Nucleus accumbens (tissue), 56 donors: ENCODE data around the gene FXYD6.

Source experiments
- DNase-seq, 56 donors: peaks; one replicate each; lab custom pipeline; 2025; lab: John Stamatoyannopoulos, UW

Gene FXYD6

DNA sequence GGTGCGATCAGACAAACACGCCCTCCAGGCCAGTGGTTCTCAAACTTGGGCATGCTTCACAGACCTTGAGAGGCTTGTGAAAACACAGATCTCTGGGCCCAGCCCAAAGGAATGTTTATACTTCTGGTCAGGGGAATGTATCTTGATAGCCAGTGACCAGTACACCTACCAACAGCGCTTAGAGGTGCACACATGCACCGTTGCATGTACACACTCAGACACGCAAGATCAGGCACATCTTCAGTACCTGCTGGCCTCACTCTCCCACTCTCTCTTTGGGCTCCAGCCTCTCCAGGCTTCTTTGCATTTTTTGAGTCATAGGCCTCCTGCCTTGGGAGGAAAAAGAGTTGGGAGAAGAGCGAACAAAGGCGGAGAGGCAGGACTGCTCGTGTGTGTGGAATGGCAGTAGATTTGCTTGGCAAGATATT lies 11.7 kb upstream of the FXYD6 start:
- DNase-seq = peak in 5 of 56 donors; percentile 16 to 32 (median 22)

DNA sequence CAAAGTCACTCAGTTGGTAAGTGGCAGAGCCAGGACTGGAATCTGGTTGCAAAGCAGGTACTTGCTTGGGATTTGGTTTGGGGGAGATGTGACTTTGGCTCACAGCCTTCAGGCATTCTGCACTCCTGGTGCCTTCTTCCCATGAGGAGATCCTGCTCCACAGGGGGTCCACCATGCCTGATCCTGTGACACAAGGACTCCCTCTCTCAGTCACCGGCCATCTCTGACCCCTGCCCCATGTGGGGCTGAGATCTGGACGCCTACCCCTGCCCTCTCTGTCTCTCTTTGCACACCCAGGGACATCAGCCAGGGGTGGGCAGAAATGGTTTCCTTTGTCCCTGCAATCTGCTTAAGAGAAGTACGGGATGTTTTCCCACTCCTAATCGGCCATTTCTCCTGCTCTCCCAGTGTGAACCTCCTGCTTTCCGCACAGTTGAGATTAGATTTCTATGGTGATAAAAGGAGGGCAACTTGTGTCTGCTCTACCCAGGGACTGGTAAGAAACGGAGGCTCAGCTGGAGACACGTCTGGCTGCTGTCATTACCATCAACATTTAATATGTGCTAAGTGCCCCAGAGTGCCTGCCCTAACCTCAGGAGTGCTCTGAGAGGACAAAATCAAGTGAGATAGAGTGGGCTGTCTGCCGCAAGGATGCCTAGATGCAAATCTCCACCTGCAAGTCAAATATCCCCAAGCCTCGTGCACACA lies 11.1 kb upstream of the FXYD6 start:
- no peak for DNase-seq

DNA sequence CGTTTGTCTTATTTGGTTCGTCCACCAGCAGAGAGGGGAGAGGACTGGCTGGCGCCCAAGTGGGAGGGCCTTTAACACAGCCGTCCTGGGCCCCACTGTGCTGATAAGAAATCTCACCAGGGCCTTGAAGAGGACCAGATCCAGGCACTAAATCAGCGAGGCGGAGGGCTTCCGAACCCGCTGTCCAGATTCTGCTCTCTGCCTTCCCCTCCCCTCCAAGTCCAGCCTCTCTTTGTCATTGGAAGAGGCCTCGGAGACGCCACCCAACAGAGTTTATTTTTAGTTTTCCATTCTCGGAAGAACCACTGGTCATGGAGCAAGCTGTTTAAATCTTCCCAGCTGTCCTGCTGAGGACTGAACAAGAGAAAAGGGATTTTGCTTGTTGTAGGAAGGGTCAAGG lies 9.3 kb upstream of the FXYD6 start:
- no peak for DNase-seq

DNA sequence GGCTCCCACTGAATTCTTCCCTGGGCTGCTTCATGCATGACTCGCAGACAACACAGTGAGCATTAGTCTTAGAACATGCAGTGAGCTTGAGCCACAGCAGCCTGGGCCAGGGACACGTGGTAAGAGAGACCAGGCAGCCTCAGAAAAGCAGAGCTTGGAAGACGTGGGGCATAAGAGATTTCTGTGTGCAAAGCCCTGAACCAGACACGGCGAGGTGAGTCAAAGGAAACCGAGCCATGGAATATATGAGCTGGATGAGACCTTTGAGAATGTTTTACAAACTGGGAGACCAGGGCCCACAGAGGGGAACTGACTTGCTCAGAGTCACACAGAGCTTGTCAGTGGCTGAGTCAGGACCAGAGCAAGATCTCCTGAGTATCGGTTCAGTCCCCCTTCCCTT lies 8.5 kb upstream of the FXYD6 start:
- no peak for DNase-seq

DNA sequence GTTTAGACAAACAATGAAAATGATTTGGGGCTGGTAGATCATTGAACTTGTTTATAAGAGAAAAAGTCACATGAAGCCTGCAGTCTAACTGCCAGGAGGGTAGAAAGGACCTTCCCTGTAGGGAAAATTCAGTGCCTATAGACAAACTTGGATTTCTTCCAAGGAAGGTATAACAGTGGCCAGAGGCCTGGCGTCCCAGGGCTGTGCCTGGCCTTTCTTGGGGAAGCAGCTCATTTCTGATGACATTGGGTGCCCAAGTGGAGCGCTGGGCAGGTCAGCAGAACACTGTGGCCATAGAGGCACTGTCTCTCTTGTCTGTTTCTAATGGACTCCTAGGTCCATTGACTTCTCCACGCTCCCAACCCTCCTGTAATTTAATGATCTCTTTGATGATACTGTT lies 6.6 kb upstream of the FXYD6 start:
- no peak for DNase-seq

DNA sequence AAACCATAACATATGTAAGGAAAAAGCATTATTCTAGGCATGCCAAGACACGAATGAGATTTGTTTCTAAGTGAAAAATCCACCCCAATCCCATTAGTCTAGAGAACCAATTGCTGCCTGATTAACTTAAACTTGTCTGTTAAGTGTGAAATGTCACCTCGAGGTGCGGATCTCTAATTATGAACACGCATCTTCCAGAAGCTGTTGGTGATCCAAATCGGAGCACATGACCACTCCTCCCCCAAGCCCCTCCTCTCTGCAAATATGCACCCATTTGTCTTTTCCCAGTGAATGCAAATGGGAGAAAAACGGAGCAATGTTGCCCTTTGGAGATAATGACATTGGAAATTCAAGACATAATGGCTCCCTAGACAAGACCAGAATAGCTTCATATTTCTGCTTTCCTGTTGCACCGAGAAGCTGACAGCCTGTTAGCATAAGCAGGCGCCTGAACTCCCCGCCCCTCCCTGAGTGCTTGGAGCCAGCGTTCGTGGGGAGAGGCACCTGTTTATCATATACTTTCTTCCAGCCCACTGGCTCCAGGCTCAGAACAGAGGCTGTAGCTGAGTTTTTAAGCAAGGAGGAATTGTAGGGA lies 6.0 kb upstream of the FXYD6 start:
- peak in 2 of 56 donors; percentile 18 to 26 for DNase-seq

DNA sequence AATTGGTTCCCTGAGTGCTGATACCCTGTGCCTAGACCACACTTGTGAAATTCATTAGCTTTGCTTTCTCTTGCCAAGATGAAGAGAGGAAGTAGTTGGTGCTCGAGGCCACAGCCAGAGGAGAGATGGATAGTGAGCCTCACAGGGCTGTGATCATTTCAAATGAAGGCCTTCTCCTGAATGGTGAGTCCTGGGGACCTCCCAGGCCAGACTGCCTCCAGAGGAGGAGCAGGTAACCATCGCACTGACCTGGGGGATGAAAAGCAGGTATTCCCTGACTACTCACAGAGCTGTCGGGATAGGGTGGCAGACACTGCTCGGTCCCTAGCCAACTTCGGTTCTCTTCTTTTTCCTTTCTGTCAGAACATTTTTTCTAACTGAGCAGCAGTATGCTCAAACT lies 4.8 kb upstream of the FXYD6 start:
- no peak for DNase-seq

DNA sequence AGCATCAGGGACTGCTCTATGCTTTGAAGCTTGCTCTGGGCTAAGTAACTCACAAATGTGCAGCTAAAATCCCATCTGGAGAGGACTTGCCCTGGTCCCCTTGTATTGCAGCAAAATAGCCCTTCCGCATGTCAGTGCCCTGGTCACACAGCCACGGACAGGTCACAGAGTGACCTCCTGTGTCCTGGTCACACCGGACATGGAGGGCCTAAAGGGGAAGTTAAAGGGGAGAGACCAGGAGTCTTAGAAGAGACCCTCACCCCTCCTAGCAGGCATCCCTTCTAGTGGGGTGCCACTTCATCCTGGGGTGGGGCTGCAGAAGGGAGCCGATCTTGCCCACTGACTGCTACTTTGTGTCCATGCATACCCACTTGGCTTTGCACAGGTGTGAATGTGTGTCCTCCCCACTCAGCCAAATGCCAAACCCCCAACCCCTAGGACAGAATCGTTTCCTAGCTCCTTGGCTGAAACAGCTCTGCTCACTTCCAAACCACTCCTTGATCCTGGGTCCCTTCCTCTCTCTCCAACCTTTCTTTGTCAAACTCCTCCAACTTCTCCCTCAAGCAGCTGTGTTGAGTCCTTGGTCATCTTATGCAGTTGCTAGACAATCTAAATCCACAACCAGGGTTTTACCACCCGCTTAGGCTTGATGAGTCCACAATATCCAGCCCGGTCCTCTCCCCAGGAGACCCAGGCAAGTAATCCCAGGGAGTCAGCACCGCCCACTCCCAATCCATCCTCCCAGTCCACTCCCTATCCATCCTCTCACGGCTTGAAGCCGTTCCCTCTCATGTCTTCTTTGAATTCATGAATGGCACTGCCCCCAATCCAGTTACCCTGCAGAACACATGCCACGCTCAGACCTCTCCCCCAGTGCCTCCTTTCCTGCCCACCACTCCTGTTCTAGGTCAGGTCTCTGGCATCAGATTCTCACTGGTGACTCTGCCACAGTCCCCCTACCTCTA lies 3.3 kb upstream of the FXYD6 start:
- DNase-seq = no peak

DNA sequence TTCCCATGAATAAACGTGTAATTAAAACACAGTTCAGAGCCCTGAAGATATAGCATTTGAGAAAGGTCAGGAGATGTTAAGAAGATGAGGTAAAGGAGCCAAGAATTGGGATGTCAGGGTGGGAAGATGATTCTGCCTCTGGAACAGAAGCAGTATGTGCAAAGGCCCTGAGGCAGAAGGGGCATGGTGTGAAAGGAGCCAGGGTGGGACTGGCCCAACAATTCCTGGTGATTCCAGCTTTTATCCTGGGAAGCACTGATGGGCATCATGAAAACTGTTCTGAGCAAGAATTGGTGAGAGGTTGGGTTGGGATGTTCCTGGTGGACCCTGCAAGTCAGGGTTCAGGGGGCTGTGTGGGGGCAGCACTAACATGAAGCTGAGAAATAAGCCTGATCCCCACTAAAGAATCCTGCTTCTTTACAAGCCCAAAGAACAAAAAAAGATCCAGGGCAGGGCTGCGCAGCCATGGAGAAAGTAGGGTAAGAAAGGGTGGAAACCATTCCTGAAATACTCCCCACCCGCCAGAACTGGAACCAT lies 2.5 kb upstream of the FXYD6 start:
- DNase-seq = no peak

DNA sequence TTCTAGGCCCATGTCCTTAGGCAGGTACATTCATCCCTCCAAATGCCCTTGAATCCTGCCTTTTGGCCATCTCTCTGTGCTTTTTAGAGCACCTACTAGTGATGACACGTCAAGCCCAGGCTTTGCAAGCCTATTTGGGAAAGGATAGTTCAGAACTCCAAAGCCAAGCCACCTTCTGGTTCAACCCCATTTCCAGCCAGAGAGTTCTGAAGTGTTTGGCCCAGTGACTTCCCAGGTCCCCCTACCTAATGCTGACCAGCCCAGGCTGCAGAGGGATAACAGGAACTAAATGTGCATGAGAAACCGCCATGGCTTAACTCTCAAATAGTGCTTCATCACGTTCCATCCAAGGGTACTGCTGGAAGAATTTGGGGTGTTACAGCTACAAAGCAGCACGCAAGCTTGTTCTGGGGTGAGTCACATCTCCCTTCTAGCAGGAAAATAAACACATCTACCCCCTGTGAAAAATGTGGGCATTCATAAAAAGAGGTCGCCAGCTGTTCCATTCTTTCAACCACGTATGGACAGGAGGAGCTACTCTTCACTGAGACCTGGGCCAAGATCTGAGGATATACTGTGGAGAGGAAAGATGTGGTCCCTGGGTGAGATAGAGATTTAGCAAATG lies 2.0 kb upstream of the FXYD6 start:
- no peak for DNase-seq

DNA sequence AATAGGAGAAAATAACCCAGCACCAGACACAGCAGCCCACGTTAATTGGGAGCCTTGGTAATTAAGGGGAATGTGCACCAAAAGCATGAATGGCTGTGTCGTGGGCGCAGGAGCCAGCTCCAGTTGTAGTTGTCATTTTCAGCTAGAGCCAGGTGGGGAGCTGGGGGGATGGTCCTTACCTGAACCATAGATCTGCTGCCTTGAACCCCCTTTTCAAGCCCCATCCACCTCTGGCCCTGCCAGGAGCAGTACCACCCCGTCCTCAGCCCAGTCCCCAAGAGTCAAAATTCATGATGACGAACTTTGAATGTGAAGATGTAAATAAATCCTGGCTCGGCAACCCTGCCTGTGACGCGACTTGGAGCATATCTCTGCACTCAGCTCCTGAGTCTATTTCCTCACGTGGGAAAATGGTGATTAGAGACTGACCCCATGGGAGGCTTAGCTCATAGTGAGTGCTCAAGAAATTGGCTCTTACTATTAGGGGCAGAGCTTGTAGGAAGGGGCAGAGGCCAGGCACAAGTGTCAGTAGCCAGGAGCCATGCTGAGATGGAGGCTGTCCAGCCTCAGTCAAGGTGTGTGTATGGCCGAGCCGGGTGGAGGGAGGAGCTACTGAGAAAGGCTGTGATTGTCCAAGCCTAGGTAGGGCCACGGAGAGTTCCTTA lies 794 bp upstream of the FXYD6 start:
- DNase-seq = no peak

DNA sequence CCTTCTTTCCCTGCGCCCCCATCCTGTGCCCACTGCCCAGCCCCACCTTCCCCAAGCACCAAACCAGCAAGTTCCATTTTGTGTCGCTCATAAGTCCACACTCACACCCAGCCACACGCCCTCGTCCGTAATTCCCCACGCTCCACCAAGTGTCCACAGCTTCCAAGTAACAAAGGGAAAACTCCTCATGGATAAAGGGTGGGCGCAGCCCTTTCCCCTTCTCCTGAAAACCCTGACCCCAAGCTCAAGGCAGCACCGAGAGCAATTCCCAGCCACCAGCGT lies 458 bp downstream of the FXYD6 start:
- DNase-seq = no peak

DNA sequence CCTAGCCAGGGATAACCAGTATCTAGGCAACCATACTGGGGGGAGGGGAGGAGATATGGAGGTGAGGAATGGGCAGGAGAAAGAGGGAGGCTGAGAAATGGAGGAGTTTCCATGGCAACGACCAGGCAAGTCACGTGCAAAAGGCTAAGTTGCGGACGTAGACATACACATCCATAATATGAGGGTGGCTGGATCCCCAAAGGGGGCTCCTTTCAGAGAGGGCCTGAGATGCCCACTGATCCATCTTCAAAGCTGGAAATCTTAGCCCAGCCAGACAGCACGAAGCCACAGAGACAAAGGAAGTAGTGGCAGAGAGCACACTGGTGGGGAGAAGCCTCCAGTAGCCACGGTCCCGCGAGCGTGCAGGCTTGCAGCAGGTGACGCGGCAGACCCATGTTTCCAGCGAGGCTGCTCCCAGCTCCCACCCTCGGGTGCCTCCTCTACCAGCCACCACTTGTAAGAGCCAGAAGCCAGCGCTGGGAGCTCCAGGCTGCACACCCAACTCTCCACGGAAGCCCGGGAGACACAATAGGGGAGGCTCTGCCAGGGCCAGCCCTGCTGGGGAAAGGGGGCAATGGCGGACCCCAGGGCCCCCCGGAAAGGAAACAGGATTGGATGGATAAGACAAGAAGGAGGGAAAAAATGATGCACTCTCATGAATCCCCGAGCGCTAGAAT lies 938 bp downstream of the FXYD6 start:
- DNase-seq = peak in 8 of 56 donors; percentile 14 to 49 (median 41)

DNA sequence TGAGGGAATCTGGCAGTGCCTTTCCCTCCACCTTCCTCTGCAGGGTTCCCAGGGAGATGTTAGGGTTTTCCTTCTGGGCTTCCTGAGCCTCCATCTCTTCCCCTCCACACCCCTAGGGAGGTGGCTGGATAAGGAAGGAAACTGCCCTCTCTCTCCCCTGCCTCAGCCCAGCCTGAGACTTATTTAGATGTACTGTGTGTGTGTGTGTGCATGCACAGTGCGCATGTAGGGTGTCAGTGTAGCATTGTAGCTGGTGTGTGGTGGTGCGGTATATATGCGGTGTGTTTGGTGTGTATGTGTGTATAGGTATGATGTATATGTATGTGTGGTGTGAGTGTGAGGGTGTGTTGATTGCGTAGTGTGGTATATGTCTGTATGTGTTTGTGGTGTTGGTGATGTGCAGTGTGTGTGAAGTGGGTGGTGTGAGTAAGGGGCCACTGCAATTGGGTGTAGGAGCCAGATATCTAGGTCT lies 1.5 kb downstream of the FXYD6 start:
- no peak for DNase-seq

DNA sequence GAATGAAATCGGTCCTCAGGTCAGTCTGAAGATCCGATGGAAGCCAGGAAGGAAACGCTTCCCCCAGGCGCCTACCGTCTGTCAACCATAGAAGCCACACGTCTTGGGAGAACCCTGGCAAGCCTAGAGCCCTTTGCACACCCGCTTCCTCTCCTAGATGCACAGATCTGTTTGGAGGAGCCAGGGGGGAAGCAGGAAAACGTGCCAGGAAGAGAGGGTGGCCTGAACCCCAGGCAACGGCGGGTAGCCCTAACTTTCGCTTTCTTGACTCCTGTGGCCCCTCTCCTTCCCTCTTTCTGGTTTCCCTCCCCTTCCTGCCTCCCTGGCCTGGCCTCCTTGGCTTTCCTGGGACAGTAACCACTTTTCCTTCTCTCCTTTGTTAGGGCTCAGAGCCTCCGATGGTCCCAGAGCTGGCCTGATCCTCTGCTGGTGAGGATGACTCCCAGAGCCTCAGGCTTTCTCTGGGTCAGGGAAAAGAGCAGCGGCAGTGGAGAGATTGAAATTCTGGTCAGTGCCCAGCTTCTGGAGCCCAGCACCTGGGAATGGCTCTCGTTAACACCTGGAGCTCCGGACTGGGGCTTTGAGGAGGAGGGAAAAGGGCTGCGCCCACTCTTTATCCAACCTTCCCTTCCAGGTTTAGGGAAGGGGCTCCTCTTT lies 2.1 kb downstream of the FXYD6 start:
- DNase-seq = no peak

DNA sequence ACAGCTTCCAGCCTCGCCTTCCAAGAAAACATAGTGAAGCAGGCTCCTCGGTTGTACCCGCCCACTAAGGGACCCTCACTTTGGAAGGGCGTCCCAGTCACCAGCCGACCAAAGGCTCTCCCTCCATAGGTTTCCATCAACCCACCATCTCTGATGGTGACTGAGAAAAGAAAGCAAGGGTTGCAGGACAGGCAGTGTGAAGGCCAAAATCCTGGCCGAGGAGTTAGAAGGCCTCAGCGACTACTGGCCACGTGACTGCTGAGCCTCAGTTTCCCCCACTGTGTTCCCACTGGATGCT lies 2.7 kb downstream of the FXYD6 start:
- no peak for DNase-seq

DNA sequence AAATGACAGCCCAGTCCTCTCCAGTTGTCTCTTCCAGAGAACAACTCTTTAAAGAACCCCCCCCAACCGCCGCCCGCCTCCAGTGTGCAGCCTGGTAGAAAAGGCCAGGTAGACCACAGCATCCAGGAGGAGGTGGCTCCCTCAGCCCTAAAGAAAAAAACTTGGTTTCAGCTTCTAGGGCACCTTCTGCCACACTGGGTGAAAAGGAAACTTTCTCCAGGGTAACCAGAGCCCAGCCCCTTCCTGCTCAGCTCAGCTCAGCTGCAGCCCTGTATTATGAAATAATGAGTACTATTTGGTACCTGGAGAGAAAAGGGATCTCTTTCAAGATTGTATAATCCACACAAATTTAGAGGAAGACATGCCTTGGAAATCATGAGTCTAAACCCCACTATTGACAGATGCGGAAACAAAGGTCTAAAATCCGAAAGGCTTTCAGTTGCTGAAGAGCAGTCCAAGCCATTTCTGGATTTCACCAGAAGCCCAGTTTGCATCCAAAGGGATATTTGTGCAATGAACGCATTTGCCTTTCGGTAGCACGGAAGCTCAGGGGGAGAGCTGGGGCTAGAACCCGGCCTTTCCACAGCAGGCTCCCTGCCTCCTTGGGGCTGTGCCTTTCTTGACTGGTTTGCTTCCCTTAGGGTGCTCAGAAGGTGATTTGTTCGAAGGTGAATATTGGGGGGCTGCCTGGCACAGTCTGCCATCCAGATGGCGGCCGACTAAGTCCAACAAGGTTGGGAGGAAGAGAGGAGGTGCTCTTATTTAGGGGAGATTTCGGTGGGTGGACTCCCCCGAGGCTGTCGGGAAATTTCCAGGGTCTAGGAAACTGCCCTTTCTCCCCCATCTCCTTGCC lies 3.3 kb downstream of the FXYD6 start:
- no peak for DNase-seq

DNA sequence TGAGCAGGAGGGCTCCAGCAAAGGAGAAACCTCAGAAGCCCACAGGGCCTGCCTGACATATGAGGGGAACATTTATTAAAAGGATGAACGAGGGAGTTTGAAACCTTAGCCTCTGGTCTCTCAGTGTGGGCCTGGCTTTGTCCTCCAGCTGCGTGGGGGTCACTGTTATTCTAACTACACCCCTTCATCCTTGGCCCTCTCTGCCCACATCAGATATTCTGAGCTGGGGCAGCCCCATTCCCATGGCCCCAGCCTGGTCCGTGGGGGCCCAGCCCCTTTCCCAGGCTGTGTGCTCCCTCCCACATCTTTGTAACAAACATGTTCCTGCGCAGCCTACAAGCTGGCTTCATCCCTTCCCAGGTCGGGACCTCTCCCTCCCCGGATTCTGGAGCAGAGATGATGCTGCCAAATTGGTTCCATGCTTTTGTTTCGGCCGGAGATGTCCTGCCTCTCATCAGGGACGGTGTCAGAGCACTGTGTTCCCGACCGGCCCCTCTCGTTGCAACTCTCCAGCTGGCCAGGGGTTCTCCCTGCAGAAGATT lies 4.0 kb downstream of the FXYD6 start:
- DNase-seq = no peak
